Spleen (tissue), 7 donors: ENCODE data around the gene LMF1.

ENCODE experiments used
- POLR2AphosphoS5 ChIP-seq, 3 donors: sonication (generic); formaldehyde crosslinking; IDR thresholded peaks; one replicate each; pipeline ENCODE4 v1.5.1; 2017; ENCODE audit warnings: antibody characterized with exemption in 3 of 3
- TF ChIP-seq, protein P1 (sequence below), 11 experiments: fragments of 200-600 bp in 7 of 11; fragments of 450-650 bp in 4 of 11; sonication (generic) in 4 of 11; IDR thresholded peaks in 8 of 11; conservative IDR thresholded peaks in 3 of 11; 1 replicate in 7 of 11; 2 replicates in 4 of 11; pipeline versions ENCODE4 v1.4.0 to v1.8.0; 2016 to 2021; ENCODE audit warnings: antibody characterized with exemption in 11 of 11, inconsistent platforms in 4 of 11, mild to moderate bottlenecking in 1 of 11
- donor health status: DM: no; HTN: no; CAD: no; lungs with moderate emphysema.
- donor health status: DM: no; HTN: no; CAD: no.
- donor health status: DM: no; HTN: no; CAD: no.

DNA sequence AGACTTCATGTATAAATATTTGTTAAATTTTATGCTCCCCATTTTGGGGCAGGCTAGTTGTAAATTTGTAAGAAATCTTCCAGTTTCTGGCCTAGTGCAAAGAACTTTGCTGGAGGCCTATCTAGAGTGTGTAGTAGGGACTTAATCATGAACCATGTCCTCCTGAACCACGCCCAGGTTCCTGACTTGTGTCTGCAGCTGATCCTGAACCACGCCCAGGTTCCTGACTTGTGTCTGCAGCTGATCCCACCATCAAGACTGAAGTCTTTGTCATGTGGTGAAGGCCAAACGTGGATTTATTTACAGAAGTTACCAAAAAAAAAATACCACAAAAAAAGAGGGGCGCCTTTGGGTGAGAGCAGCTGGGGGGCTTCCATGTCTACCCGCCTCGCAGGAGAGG is 33.1 kb downstream of the LMF1 start:
- TF ChIP-seq, protein P1, sequence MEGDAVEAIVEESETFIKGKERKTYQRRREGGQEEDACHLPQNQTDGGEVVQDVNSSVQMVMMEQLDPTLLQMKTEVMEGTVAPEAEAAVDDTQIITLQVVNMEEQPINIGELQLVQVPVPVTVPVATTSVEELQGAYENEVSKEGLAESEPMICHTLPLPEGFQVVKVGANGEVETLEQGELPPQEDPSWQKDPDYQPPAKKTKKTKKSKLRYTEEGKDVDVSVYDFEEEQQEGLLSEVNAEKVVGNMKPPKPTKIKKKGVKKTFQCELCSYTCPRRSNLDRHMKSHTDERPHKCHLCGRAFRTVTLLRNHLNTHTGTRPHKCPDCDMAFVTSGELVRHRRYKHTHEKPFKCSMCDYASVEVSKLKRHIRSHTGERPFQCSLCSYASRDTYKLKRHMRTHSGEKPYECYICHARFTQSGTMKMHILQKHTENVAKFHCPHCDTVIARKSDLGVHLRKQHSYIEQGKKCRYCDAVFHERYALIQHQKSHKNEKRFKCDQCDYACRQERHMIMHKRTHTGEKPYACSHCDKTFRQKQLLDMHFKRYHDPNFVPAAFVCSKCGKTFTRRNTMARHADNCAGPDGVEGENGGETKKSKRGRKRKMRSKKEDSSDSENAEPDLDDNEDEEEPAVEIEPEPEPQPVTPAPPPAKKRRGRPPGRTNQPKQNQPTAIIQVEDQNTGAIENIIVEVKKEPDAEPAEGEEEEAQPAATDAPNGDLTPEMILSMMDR (IDR thresholded peaks at IDR 0.05 in 8 of 11, conservative IDR thresholded peaks at IDR 0.05 in 3 of 11), result no peak
- TF ChIP-seq POLR2AphosphoS5 (IDR thresholded peaks at IDR 0.05), result no peak
